HepG2 (cell line): Measurements from ENCODE around the gene BAHCC1. TPM values are rescaled to one million over a fixed set of nuclear protein-coding genes. Genes with fewer than 3 reads are reported as not detected.

Experiments used
- BCL6 ChIP-seq: IDR thresholded peaks from 2 replicates; pipeline ENCODE4 v1.6.1; 2016; ENCODE audit warnings: missing genetic modification reagents, missing compliant biosample characterization
- HIC2 ChIP-seq: sonication (generic); formaldehyde crosslinking; IDR thresholded peaks from 2 replicates; pipeline ENCODE4 v1.9.0; 2022; ENCODE audit warnings: low read depth, missing genetic modification reagents
- HNRNPL ChIP-seq: fragments of 200-400 bp; formaldehyde crosslinking; IDR thresholded peaks from 2 replicates; pipeline ENCODE4 v1.6.1; 2017; ENCODE audit warnings: mild to moderate bottlenecking, low read depth, low read length
- ISL2 ChIP-seq: sonication (generic); formaldehyde crosslinking; IDR thresholded peaks from 2 replicates; pipeline ENCODE4 v1.5.0; 2020; ENCODE audit warnings: missing genetic modification reagents
- MIER2 ChIP-seq: IDR thresholded peaks from 2 replicates; pipeline ENCODE4 v1.6.1; 2016; ENCODE audit warnings: missing biosample characterization, missing genetic modification reagents
- NFE2L2 ChIP-seq: fragments of 150-350 bp; IDR thresholded peaks from 2 replicates; pipeline ENCODE4 v1.6.1; 2014; ENCODE audit warnings: low read length
- REXO4 ChIP-seq: sonication (generic); formaldehyde crosslinking; IDR thresholded peaks from 2 replicates; pipeline ENCODE4 v1.8.0; 2022; ENCODE audit warnings: missing genetic modification reagents, mild to moderate bottlenecking, borderline replicate concordance
- SOX13 ChIP-seq, 3 experiments: fragments of 450-650 bp in 1 of 3; sonication (generic) in 1 of 3; formaldehyde crosslinking in 1 of 3; IDR thresholded peaks in 2 of 3; conservative IDR thresholded peaks in 1 of 3; 2 replicates each; pipeline versions ENCODE4 v1.5.0 to v1.6.1; 2016 to 2020; ENCODE audit warnings: antibody characterized with exemption in 1 of 3, mild to moderate bottlenecking in 1 of 3, missing compliant biosample characterization in 1 of 3, missing genetic modification reagents in 1 of 3, moderate library complexity in 1 of 3
- TEAD3 ChIP-seq: optimal IDR thresholded peaks from 2 replicates; pipeline ENCODE3; 2016; ENCODE audit warnings: borderline replicate concordance
- TFAP4 ChIP-seq: sonication (generic); IDR thresholded peaks from 2 replicates; pipeline ENCODE4 v1.6.1; 2016; ENCODE audit warnings: low read depth, borderline replicate concordance
- YY1 ChIP-seq: IDR thresholded peaks from 2 replicates; pipeline ENCODE4 v1.6.1; 2011; ENCODE audit warnings: low read length, low read depth, moderate library complexity, mild to moderate bottlenecking; ENCODE audit not compliant: insufficient read depth, insufficient replicate concordance
- ZBTB37 ChIP-seq: sonication (generic); formaldehyde crosslinking; IDR thresholded peaks from 2 replicates; pipeline ENCODE4 v1.4.0; 2020; ENCODE audit warnings: mild to moderate bottlenecking, missing genetic modification reagents
- ZFP36L2 ChIP-seq: sonication (generic); formaldehyde crosslinking; IDR thresholded peaks from 2 replicates; pipeline ENCODE4 v1.4.0; 2020; ENCODE audit warnings: missing genetic modification reagents
- ZNF281 ChIP-seq: sonication (generic); formaldehyde crosslinking; IDR thresholded peaks from 2 replicates; pipeline ENCODE4 v1.4.0; 2020; ENCODE audit warnings: missing genetic modification reagents, borderline replicate concordance
- ZNF652 ChIP-seq: IDR thresholded peaks from 2 replicates; pipeline ENCODE4 v1.6.1; 2016; ENCODE audit warnings: low read depth, borderline replicate concordance
- ZNF678 ChIP-seq: sonication (generic); formaldehyde crosslinking; IDR thresholded peaks from 2 replicates; pipeline ENCODE4 v1.4.0; 2020; ENCODE audit warnings: mild to moderate bottlenecking, missing genetic modification reagents
- ZSCAN30 ChIP-seq: sonication (generic); formaldehyde crosslinking; IDR thresholded peaks from 2 replicates; pipeline ENCODE4 v1.5.0; 2020; ENCODE audit warnings: mild to moderate bottlenecking, missing genetic modification reagents
- polyA plus RNA-seq, 8 experiments: library from polyadenylated mRNA; depleted of rRNA in 3 of 8; stranded (reverse) in 7 of 8; unstranded in 1 of 8; fragments of >200 nt; fragmentation: Illumina TruSeq in 4 of 8; extraction: Trizol in 4 of 8; gene quantifications; 2 replicates each; pipeline versions ENCODE4 v1.2.1 to v1.2.3, GENCODE V29; 2011 to 2016; ENCODE audit warnings: low read depth in 4 of 8, missing spikeins in 1 of 8, mixed read lengths in 1 of 8; ENCODE audit not compliant: insufficient read depth in 1 of 8
- total RNA-seq, 5 experiments: library from RNA; depleted of rRNA; stranded (reverse); fragments of >200 nt; fragmentation: Illumina TruSeq; extraction: Trizol; gene quantifications; 2 replicates each; pipeline ENCODE4 v1.2.3, GENCODE V29; 2016; ENCODE audit warnings: low read depth in 1 of 5
- TF ChIP-seq, protein P1 (sequence below): sonication (generic); formaldehyde crosslinking; IDR thresholded peaks from 2 replicates; pipeline ENCODE4 v1.5.0; 2020; ENCODE audit warnings: missing genetic modification reagents

Gene BAHCC1
- total and polyA plus RNA-seq, 2 of the 13 experiments (the other 11 are each of a cell fraction or from before 2014, with no cell fraction given), result 1.4 to 1.7 TPM

- TF ChIP-seq ZNF652 (CRISPR knock-in tag) (peak; percentile 99), TEAD3 (peak; percentile 13), MIER2 (CRISPR knock-in tag) (no peak), ZSCAN30 (CRISPR knock-in tag) (no peak), SOX13 (IDR thresholded peaks at IDR 0.05) (no peak), SOX13 (CRISPR knock-in tag; conservative IDR thresholded peaks at IDR 0.05 in 1 of 2, IDR thresholded peaks at IDR 0.05 in 1 of 2) (0 out of 4 replicates have a peak, but pooled peaks of 1 of the 2 experiments have one; percentile 10), YY1 (peak; percentile 38), REXO4 (CRISPR knock-in tag) (no peak), TFAP4 (peak; percentile 65; the same call in 1 of the 2 replicates), ZFP36L2 (CRISPR knock-in tag) (no peak), ZNF678 (CRISPR knock-in tag) (no peak), BCL6 (CRISPR knock-in tag) (0 out of 2 replicates have a peak, but pooled peaks have one; percentile 25), ZBTB37 (CRISPR knock-in tag) (no peak), HNRNPL (peak; percentile 95), ZNF281 (CRISPR knock-in tag) (peak; percentile 20; the same call in 1 of the 2 replicates), NFE2L2 (no peak), HIC2 (CRISPR knock-in tag) (peak; percentile 66), ISL2 (CRISPR knock-in tag) (0 out of 2 replicates have a peak, but pooled peaks have one; percentile 16)
- TF ChIP-seq, protein P1, sequence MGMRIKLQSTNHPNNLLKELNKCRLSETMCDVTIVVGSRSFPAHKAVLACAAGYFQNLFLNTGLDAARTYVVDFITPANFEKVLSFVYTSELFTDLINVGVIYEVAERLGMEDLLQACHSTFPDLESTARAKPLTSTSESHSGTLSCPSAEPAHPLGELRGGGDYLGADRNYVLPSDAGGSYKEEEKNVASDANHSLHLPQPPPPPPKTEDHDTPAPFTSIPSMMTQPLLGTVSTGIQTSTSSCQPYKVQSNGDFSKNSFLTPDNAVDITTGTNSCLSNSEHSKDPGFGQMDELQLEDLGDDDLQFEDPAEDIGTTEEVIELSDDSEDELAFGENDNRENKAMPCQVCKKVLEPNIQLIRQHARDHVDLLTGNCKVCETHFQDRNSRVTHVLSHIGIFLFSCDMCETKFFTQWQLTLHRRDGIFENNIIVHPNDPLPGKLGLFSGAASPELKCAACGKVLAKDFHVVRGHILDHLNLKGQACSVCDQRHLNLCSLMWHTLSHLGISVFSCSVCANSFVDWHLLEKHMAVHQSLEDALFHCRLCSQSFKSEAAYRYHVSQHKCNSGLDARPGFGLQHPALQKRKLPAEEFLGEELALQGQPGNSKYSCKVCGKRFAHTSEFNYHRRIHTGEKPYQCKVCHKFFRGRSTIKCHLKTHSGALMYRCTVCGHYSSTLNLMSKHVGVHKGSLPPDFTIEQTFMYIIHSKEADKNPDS (CRISPR knock-in tag), result no peak
Measured at GRCh38 chr17:81468111-81468769, 73.0 kb downstream of the BAHCC1 start (continued).
